Activated T-cell treated with anti-CD3 and anti-CD28 coated beads for 48 hours (primary cell): Measurements from ENCODE around the gene MAPKAPK3.

Source experiments
- DNase-seq: peaks from one replicate; pipeline ENCODE4 v3.0.0-alpha.2; 2020; ENCODE audit warnings: low read depth

MAPKAPK3 gene

DNA sequence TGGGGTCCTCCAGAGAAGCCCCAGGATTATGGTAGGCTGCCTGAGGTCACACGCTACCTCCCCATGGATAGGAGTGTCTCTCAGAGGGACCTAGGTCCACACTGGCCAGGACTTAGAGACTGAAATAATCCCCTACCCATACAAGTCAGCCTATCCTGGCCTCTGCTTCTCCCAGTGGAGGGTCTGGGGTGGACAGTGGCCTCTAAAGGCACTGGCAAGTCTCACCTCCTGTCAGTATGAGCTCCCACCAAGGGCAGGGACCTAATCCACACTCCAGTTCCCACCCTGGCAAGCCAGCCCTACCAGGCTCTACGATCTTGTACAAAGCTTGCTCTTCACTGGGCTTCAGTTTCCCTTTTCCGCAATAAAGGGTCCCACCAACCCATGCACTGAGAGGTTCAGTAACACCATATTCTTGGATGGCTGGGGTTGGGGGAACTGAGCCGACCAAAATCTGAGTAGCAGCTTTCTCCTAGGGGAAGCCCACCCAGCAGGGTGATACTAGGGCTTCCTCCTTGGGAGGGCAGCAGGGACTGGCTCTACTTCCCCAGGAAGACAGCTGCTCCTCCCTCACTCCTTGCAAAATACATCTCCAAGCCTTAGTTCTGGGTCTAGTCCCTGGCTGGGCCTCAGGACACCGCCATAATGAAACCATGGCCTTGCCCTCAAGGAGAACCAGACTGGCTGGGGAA, 7.7 kb upstream of the MAPKAPK3 start:
- DNase-seq = no peak

DNA sequence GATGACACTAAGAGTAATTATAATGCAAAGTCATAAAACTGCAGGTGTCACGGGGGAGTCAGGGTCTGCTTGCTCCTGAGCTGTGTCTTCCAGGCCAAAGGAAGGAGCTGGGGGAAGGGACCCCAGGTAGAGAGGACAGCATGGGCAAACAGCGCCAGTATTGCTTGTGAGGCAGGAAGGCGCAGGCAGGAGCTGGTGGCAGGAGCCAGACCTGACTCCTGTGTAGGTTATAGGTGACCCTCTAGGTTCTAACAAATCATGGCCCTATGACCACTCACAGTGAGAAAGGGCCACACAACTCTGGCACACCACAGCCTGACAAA, 7.2 kb upstream of the MAPKAPK3 start:
- DNase-seq = no peak

DNA sequence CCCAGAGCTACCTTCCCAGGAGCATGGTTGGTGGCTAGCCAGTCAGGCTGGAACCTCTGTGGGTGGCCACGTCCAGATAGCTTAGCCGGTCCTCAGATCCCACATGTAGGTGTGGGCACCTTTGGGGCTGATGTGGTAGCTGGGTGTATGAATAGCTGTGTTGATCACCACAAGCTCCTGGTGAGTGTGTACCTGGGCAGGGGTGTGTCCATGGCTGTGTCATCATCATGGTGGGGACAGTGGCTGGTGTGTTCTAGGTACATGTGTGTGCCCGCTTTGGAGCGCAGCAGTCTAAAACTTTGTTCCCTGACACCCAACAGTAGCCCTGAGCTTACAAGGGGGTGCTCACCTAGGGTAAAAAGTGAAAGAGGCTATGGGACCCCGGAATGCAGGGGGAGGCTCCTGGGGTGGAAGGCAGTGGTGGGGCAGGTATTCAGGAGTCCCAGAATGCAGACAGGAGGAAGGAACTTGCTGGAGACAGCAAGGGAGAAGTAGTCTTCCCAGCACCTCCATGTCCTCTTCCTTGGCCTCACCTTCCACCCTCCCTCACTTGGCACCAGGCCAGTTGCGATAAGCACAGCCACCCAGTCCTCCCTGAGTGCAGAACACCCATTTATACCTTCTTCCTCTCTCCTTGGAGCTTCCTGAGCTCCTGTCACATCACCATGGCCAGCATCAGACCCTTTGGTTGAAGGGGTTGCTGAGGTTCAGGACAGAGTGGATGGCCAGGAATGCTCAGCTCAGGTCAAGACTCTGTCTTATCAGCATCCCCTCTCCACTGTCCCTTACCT, 6.6 kb upstream of the MAPKAPK3 start:
- DNase-seq = no peak

DNA sequence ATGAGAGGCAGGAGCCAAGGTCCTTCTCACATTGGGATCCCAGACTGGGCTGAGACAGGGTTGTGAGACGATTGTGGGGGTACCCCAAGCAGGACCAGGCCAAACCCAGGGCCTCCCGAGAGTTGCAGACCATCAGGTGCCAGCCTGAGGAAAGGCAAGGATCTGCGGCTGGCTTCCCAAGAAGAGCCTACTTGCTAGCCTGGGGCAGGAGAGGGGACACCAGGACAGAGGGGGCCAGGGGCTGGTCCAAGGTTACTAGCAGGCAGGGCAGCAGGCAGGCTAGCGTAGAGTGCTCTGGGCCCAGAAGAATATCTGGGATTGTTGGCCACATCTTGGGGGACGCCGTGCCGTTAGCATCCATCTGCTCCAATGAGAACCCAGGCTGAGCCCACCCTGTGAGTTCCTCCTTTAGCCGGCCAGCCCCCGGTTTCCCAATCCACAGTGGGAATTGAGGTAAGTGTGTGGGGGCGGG, 5.9 kb upstream of the MAPKAPK3 start:
- no peak for DNase-seq

DNA sequence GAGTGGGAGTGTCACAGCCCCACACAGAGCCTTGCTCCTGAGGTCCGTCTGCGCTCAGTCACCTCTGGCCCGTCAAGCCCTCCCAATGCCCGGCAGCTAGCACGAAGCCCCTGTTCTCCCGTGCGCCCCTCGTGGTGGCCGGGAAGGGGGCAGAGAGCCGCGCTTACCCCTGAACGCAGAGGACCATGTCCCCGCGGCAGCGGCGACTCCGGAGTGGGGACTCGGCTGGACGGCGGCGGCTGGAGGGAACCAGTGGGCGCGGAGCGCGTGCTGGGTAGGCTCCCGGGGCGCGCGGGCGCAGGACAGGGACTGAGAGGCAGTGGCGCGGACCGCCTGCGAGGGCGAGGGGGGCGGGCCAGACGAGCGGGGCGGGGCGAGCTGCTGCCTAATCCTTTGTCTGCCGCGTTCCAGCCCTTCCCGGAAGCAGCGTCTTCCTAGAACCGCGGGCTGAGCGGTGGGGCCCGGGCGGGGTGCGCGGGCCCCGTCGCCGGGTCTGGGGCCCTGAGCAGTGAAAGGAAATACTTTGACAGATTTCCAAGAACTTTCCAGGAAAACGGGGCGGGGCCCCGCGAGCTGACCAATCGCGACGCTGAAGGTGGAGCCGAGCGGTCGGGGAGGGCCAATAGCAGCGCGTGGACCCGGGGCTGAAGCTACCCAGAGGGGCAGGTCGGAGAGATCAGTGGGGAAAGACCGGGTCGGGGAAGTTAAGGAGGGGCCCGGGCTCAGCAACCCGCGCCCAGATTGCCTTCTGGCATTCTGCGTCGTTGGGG, 5.3 kb upstream of the MAPKAPK3 start, which contains the start of gene CISH:
Gene CISH (minus strand): TSS at position 311 of the 770 bp plus-strand sequence. CDS start 124 bp downstream, at position 187.
- peak; percentile 98 for DNase-seq

DNA sequence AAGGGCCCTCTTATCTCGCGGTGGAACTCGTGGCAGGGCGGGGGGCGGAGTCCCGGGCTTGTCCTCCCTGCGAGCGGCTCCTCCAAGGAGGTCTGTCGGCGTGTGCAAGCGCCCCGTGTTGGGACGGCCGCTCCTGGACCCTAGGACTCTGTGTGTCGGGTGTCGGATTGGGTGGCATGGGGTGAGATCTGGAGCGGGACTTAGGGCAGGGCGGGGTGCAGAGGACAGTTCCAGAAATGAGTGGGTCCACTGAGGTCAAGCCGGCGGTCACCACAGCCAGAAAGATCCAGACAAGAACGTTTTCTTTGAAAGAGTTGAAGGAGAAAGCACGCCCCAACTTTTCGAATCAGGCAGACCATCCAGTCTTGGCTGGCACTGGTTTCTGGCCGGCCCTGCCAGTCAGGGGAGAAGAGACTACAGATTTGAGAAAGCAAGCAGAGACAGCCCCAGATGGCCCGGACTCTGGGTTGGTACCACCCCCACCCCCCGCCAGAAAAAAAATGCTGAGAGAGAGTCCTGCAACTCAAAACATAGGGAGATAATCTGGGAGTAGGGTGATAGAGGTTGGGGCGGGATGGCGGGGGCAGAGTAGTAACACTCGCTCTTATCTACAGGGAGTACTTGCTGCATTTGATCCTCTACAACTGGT, 4.6 kb upstream of the MAPKAPK3 start:
- DNase-seq = no peak

DNA sequence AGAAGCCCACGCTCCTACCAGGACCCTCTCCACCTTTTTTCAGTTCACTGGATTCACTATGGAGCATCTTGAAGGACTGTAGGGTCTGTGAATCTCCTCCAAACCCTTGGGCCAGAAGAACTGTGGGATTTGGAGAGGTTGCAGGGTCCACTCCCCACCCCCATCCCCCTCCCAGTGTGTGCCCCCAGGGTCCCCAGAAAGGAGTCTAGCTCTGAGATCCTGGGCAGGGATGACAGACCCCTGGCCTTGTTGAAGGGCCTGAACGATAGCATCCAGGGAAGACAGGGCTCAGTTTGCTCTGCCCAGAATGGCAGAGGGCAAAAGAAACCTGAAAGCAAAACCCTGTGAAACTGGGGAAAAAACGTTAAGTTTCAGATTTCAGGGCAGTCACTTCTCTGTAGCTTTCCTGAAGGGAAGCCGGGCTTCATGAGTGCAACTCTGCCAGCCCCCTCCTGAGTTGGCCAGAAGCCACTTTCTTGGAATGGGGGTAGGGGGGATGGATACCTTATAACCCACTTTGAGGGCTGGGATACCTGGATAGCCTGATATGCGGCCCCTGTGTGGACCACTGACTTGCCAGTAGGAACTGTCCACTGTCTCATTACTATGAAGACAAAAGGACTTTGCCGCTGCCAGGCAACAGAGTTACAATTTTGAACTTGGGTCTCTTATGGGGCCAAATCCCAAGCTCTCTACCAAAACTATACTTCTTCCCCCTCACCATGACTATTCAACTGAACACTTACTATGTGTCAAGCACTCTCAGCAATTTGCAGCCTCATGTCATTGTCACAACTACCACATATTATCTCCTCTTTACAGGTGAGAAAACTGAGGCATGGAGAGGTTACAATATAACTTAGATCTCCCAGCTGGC, 3.7 kb upstream of the MAPKAPK3 start:
- no peak for DNase-seq

DNA sequence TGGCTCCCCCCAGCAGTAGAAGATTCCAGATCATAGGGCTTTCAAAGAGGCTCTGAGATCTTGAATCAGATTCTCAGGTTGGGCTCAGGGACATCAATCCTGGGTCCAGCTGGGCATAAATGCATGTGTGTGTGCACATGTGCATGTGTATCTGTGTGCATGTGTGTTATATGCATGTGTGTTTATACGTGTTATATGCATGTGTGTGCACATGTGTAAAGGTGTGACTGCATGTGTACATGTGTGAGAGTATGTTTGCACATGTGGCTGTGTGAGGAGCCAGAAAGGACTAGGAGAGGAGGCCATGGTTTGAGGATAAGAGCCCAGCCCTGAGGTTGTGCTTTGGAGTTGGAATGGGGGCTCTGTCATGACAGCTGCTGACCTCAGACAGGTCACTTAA, 1.8 kb upstream of the MAPKAPK3 start:
- DNase-seq = no peak

DNA sequence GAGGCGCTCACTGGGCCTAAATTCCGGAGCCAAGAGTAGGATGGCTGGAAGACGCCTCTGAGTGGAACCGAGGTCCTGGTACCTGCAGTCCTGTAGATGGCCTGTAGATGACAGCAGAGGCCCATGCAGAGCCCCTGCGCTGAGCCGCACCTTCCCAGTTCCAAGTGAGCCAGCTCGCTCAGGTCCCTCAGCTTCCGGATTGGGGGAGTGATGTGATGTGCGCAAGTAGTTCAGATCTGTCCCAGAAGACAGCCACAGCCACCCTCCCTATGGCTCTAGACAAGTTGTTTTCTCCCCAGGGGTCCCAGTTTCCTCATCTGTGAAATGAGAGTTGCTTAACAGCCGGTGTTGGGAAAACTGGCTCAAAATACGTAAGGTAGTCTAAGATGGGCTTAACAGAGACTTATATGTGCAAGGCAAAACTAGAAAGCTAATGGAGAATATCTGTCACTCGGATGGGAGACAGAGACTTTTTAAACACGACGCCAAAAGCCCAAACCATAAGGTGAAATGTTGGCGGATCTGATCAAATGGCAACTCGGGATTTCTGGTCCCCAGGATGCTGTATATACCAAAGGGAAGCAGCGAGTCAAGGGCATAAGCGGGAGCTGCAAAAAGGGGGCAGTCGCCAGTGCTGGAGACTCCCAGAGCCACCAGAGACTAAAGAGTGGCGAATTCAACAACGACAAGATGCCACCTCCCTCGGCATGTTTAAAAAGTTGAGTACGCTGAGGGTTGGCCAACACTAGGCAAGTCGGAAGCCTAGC, 765 bp upstream of the MAPKAPK3 start:
- peak; percentile 79 for DNase-seq

DNA sequence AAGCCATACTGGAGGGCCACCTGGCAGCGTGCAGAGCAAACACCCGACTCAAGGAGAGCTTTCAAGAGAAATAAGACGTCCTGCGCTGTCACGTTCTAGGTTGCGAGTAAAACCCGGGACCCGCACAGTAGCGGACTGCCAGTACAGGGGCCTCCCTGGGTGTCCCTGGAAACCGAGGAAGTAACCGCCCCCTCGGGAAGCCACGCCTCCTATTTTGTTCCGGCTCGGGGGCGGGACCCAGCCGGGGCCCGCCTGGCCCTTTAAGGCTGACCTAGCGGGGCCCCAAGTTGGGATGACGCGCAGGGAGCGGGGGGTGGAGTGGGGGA, 218 bp upstream of the MAPKAPK3 start:
- peak; percentile 95 for DNase-seq

DNA sequence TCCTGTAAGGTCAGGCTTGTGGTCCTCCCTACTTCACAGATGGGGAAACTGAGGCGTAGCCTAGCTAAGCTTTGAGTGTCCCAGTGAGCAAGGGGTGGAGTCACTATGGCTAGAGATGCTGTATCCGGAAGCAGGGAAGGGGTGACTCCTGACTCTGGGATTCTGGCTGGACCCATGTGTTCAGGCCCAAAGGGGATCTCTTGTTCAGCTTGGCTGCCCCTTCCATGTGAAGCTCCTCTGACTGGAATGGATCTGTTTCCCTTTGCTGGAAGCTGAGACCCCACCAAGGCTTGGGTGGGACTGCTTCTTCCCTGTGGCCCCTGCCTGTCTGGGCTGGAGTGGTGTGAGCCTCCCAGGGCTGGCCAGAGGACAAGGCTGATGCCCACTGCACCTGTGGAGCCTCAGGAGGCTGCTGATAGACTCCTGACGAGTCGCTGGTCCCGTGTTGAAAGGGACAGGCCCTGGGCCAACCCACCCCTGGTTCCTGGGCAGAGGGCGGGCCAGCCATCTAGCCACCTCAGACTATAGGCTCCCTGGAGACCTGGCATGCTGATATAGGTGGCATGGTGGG, 1.0 kb downstream of the MAPKAPK3 start:
- peak; percentile 18 for DNase-seq

DNA sequence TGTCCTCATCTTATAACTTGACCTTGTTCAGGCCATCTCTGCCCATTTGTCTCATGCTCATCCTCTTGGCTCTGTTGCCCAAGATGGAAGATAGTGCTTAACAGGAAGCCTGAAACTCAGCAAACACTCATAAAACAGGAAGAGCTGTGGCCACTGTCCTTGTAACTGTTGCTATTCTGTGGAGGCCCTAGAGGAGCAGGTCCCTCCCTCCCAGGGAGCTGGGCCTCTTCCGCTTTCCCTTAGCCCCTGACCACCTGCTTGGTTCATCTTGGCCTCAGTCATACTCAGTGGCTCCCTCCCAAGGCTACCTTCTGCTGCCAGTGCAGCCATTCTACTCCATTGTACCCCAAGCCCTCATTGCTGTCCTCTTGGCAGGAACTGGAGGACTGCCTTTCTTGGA, 3.5 kb downstream of the MAPKAPK3 start:
- no peak for DNase-seq

DNA sequence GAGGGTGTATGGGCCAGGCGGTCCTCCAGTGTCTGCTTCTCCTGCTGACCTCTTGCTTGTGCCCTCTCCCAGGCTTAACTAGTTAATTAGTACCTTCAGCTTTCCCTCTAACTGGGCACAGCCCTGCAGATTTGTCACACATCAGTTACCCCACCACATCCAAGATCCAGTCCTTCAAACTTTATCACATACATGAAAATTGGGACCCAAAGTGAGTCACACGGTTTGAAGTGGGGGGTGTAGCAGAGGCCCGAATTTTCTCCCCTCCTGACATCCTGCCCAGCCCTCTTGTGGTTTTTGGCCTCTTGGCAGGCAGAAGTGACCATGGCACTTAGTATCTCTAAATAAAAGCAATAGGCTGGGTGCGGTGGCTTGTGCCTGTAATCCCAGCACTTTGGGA, 3.9 kb downstream of the MAPKAPK3 start:
- DNase-seq = no peak

DNA sequence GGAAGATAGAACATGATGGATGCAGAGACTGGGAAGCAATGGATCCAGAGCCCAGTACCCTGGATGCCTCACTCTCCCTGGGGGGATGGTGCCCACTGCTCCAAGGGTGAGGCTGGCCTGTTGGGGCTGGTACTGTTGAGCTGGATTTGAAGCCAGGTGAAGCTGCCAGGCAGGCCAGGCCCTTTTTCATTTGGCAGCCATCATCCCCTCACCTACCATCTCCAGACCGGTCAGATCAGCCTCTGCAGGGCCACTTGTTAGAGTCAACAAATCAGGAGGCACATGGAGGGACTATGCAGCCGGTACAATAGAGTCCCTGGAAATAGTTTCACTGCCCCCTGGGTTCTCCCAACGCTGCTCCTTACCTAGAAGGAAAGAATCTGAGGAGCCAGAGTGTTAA, 5.9 kb downstream of the MAPKAPK3 start:
- no peak for DNase-seq

DNA sequence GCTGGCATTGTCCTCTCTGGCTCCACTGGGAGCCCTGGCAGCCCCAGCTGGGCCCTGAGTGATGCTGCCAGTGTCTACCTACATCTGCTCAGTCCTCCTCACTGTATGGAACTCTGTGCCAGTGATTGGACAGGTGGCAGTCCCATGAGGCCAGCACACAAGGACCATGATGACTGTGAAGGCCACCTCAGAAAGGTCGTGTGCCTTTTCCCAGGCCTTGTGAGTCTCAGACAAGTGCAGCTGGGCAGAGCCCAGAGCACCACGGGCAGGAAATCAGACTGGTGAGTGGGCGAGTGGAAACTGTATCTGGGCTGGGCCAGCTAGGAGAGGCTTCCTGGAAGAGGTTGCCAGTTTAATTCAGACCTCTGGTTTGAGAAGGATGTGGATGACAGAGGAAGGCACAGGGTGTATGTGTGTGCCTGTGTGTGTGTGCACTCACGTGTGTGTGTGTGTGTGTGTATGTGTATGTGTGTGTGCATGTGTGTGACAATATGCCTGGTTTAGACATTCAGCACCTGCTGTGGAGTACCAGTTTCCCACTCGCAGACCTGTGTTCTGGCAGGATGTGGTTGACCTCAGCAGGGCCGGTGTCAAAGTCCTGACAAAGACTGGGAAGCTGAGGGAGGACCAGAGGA, 7.0 kb downstream of the MAPKAPK3 start:
- peak; percentile 55 for DNase-seq

DNA sequence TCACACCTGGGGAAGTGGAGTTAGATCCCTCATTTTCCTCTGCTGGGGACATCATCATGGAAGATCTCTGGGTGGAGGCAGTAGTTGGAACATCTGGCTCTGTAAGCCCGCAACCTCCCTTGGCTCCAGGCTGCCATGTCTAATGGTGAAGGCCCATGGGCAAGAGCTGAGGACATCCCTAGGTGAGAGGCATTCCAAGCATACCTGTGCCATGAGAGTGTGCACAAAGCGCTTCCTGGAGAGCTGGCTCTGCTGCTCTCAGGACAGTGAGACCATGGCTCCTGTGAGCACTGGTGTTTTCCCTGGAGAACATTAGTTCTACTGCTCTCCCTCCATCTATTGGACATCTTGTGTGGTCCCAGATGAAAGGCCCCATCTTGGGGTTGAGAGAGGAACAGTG, 7.7 kb downstream of the MAPKAPK3 start:
- DNase-seq = no peak

DNA sequence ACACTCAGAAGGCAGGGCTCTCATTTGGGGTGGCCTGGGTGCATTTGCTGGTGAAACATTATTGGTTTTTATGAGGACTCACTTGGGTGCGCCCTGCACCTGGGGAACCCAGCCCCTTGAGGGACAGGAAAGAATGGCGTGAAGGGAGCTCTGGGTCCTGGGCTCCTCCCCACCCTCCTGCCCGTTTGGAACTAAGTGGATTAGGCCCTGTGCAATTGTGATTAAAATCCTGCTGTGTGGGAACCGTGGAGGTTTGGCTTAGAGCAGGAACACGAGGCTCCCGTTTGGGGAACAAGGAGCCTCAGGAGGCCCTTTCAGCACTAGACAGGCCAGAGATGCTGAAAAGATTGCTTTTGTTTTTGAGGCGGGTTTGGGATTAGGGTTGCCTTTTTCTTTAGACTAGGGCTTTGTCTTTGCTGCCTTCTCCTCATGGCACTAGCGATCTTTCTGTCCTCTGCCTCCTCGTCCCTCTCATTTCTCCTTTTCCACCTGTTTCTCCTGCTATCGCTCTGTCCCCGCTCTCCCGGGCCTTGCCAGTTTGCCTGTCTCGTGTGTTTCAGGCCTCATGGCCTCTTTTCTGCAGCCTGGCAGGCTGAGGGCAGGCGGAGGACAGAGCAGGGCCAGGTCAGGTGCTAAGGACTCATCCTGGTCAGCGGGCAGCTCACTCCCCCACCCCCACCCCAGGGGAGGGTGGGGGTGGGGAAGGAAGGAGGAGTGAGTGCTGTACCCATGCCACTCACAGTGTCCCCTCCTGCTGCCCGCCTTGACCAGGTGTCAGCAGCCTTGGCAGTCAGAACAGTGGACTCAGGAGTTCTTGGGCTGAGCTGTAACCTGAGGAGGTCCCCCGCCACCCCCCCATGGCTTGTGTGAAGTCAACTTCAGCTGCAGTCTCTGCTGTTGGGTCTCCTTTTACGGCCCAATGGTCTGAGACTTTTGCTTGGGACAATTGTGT, 8.6 kb downstream of the MAPKAPK3 start:
- no peak for DNase-seq

DNA sequence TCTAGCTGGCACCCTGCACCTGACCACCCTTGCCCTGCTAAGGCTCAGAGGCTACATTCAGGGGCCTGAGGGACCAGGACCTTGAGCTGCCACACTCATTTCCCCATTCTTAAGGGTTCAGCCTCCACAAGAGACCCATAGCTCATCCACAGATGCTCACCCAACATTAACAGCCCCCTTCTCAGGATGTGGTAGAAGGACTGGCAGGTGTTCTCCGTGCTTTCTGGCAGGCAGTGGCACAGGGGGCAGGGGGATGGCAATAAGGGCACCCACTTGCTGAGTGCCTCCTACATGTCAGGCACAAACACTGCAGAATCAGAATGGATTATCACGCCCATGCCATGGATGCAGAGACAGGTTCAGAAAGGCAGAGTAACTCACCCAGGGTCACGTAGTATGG, 9.4 kb downstream of the MAPKAPK3 start:
- no peak for DNase-seq
